ENCODE results near the gene PDGFA. TPM values are rescaled to one million over a fixed set of nuclear protein-coding genes. Genes with fewer than 3 reads are reported as not detected.

The PDGFA gene
- total RNA-seq, 1 donor from 2014 or later = 65.6 TPM

DNA sequence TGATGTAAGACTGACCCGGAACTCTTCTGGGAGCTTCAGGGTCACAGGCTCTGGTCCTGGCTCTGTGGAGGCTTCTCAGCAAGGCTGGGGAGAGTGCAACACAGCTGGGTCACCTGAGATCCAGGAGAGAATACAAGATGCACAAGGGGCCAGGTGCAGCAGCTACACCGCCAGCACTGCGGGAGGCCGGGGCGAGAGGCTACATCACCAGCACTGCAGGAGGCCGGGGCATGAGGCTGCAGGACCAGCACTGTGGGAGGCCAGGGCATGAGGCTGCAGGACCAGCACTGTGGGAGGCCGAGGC, 44.3 kb downstream of the PDGFA start:
- Histone ChIP-seq H3K36me3 (ENCODE audit: control insufficient read depth, insufficient read depth, low read length) (no peaks in the 10 kb centered on the region), H3K27me3 (ENCODE audit: control insufficient read depth, insufficient read depth, low read length) (peaks cover 12% of the 10 kb centered on the region), H3K4me3 (ENCODE audit: low read depth, low read length) (no peak overlapping the region)
- TF ChIP-seq CTCF (IDR thresholded peaks at IDR 0.05; ENCODE audit: insufficient read depth, low read length, poor library complexity, severe bottlenecking) = no peak
- DNase-seq (ENCODE audit: low read depth) = no peak

GRCh38 chr7:474605-475424, 44.8 kb downstream of the PDGFA start:
- no peak for TF ChIP-seq CTCF (IDR thresholded peaks at IDR 0.05; ENCODE audit: insufficient read depth, low read length, poor library complexity, severe bottlenecking)
- Histone ChIP-seq H3K27me3 (ENCODE audit: control insufficient read depth, insufficient read depth, low read length) (peaks cover 7% of the 10 kb centered on the region), H3K36me3 (ENCODE audit: control insufficient read depth, insufficient read depth, low read length) (no peaks in the 10 kb centered on the region), H3K4me3 (ENCODE audit: low read depth, low read length) (no peak overlapping the region)
- no peak for DNase-seq (ENCODE audit: low read depth)

- TF ChIP-seq CTCF (IDR thresholded peaks at IDR 0.05; ENCODE audit: insufficient read depth, low read length, poor library complexity, severe bottlenecking) = no peak
Measured at GRCh38 chr7:473870-474604, 45.6 kb downstream of the PDGFA start.

GRCh38 chr7:473211-473734, 46.4 kb downstream of the PDGFA start:
- TF ChIP-seq CTCF (IDR thresholded peaks at IDR 0.05; ENCODE audit: insufficient read depth, low read length, poor library complexity, severe bottlenecking) = no peak

More at GRCh38 chr7:473870-474604, 45.6 kb downstream of the PDGFA start:
- no peak overlapping the region for H3K4me3 ChIP-seq (ENCODE audit: low read depth, low read length)
- H3K27me3 ChIP-seq (ENCODE audit: control insufficient read depth, insufficient read depth, low read length) = no peaks in the 10 kb centered on the region
- DNase-seq (ENCODE audit: low read depth) = no peak
- no peaks in the 10 kb centered on the region for H3K36me3 ChIP-seq (ENCODE audit: control insufficient read depth, insufficient read depth, low read length)

GRCh38 chr7:472640-472957, 47.0 kb downstream of the PDGFA start:
- no peak overlapping the region for H3K4me3 ChIP-seq (ENCODE audit: low read depth, low read length)
- no peak for TF ChIP-seq CTCF (IDR thresholded peaks at IDR 0.05; ENCODE audit: insufficient read depth, low read length, poor library complexity, severe bottlenecking)
- H3K27me3 ChIP-seq (ENCODE audit: control insufficient read depth, insufficient read depth, low read length) = no peaks in the 10 kb centered on the region
- no peaks in the 10 kb centered on the region for H3K36me3 ChIP-seq (ENCODE audit: control insufficient read depth, insufficient read depth, low read length)
- no peak for DNase-seq (ENCODE audit: low read depth)

More at GRCh38 chr7:473211-473734, 46.4 kb downstream of the PDGFA start:
- no peaks in the 10 kb centered on the region for H3K36me3 ChIP-seq (ENCODE audit: control insufficient read depth, insufficient read depth, low read length)
- DNase-seq (ENCODE audit: low read depth) = no peak
- H3K27me3 ChIP-seq (ENCODE audit: control insufficient read depth, insufficient read depth, low read length) = no peaks in the 10 kb centered on the region
- H3K4me3 ChIP-seq (ENCODE audit: low read depth, low read length) = no peak overlapping the region
